ENCODE results near the gene SNX1.

DNA sequence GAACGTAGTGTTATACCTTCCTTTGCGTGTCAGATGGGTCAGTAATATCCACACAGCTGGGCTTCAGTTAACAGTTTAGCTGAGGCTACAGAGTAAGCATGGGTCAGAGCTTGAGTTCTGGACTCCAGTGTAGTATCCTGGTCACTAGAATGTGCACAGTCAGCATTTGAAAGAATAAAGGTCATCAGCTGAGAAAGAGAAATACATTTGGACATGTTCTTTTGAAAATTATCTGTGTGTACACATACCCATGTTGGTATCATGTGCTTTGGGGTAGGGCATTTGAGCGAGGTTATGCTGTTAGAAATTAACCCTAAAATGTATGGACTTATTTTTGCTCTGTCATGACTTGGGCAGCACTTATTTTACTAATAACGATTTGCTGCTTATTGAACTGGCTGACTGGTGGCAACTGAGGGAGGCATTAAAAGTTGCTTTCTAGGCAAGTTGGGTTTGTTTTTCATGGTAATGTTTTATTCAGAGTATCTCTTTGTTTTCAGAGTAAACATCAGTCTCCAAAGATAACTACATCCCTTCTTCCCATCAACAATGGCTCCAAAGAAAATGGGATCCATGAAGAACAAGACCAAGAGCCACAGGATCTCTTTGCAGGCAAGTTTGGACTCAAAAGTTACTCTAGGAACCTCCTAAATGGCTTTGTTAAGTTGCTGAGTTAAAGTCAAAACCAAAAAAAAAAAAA, 16.4 kb downstream of the SNX1 start:
- TF ChIP-seq GATA2 (IDR thresholded peaks at IDR 0.05; ENCODE audit: low read depth, low read length): no peak
- no peak for TF ChIP-seq GATA3 (IDR thresholded peaks at IDR 0.05; ENCODE audit: low read depth, low read length)
